HCT116 (cell line): ENCODE measurements around the gene TNFRSF18. TPM values are rescaled to one million over a fixed set of nuclear protein-coding genes. Genes with fewer than 3 reads are reported as not detected.

Experiments
- ATAC-seq: fragments of 200-7000 bp; cut with Tn5 transposase; 2 replicates; pipeline ENCODE4 v1.9.1; 2020; ENCODE audit warnings: mild to moderate bottlenecking, moderate library complexity
- BruUV-seq: library from RNA; stranded (reverse); fragments of 400-500 nt; replicated peaks from 2 replicates; lab custom pipeline; 2021; lab: Mats Ljungman, UMichigan
- CTCF ChIA-PET: fragments of 300-600 bp; sonication (Branson Sonifier 250); formaldehyde crosslinking; loops from one replicate; lab custom pipeline; 2021; ENCODE audit warnings: antibody characterized with exemption; lab: Charles Lee
- POLR2A ChIA-PET: fragments of 300-600, 350-600 bp; sonication (Branson Sonifier 250); formaldehyde crosslinking; loops from one replicate; lab custom pipeline; 2021; ENCODE audit warnings: antibody characterized with exemption; lab: Charles Lee
- RAD21 ChIA-PET, 2 experiments: fragments of 300-600 bp; sonication (Branson Sonifier 250); formaldehyde crosslinking; loops; one replicate each; lab custom pipeline; 2023; ENCODE audit warnings: low total read pairs in 2 of 2; ENCODE audit not compliant: uncharacterized antibody in 2 of 2, unreplicated experiment in 2 of 2, low non-redundant PET in 1 of 2; lab: Charles Lee
- DNase-seq: peaks from one replicate; pipeline ENCODE4 v3.0.0-alpha.2; 2010; ENCODE audit warnings: low read depth, low spot score
- H2AFZ ChIP-seq: fragments of 200-600 bp; shearing (Covaris generic), sonication (generic); 2 replicates; pipeline ENCODE4 v1.6.1; 2017; ENCODE audit warnings: low read depth, mixed run types, mixed read lengths, antibody characterized with exemption, low read length; ENCODE audit not compliant: poor library complexity, severe bottlenecking
- H3K27ac ChIP-seq: 2 replicates; pipeline ENCODE4 v1.5.1; 2012; ENCODE audit warnings: low read depth, low read length
- H3K27me3 ChIP-seq: fragments of 200-600 bp; sonication (generic); 2 replicates; pipeline ENCODE4 v1.6.1; 2016; ENCODE audit warnings: mixed run types, low read length, mixed read lengths; ENCODE audit not compliant: insufficient read depth
- H3K36me3 ChIP-seq, 2 experiments: fragments of 200-500 bp in 1 of 2; fragments of 200-600 bp in 1 of 2; sonication (Bioruptor generic) in 1 of 2; sonication (generic) in 1 of 2; 2 replicates each; pipeline versions ENCODE4 v1.5.1 to v1.6.1; 2014 to 2016; ENCODE audit warnings: low read length in 2 of 2, inconsistent platforms in 1 of 2, mixed read lengths in 1 of 2, mixed run types in 1 of 2; ENCODE audit not compliant: insufficient read depth in 2 of 2, control insufficient read depth in 1 of 2
- H3K4me1 ChIP-seq, 2 experiments: fragments of 200-600 bp in 1 of 2; sonication (generic) in 1 of 2; 2 replicates each; pipeline versions ENCODE4 v1.5.1 to v1.6.1; 2012 to 2017; ENCODE audit warnings: low read length in 2 of 2, inconsistent platforms in 1 of 2, mild to moderate bottlenecking in 1 of 2, mixed read lengths in 1 of 2, mixed run types in 1 of 2, moderate library complexity in 1 of 2; ENCODE audit not compliant: insufficient read depth in 2 of 2, control insufficient read depth in 1 of 2
- H3K4me2 ChIP-seq: fragments of 200-600 bp; sonication (generic); 2 replicates; pipeline ENCODE4 v1.6.1; 2017; ENCODE audit warnings: mixed run types, low read length, mixed read lengths
- H3K4me3 ChIP-seq, 2 experiments: fragments of 200-600 bp in 1 of 2; sonication (generic) in 1 of 2; replicated peaks in 1 of 2; 2 replicates each; pipeline ENCODE4 v1.5.1; 2011 to 2016; ENCODE audit warnings: low read length in 2 of 2, control low read depth in 1 of 2, low read depth in 1 of 2, mild to moderate bottlenecking in 1 of 2, mixed read lengths in 1 of 2, mixed run types in 1 of 2
- H3K79me2 ChIP-seq: fragments of 200-600 bp; sonication (generic); 2 replicates; pipeline ENCODE4 v1.6.1; 2017; ENCODE audit warnings: mild to moderate bottlenecking, mixed run types, low read length, moderate library complexity, mixed read lengths; ENCODE audit not compliant: insufficient read depth
- H3K9ac ChIP-seq: fragments of 200-600 bp; sonication (generic); 2 replicates; pipeline ENCODE4 v1.6.1; 2016; ENCODE audit warnings: low read length, mixed read lengths
- H3K9me2 ChIP-seq: fragments of 200-600 bp; sonication (generic), shearing (Covaris generic); 2 replicates; pipeline ENCODE4 v1.6.1; 2017; ENCODE audit warnings: mixed run types, mild to moderate bottlenecking, moderate library complexity; ENCODE audit not compliant: insufficient read depth
- H3K9me3 ChIP-seq, 2 experiments: fragments of 200-500 bp in 1 of 2; fragments of 200-600 bp in 1 of 2; sonication (Bioruptor generic) in 1 of 2; sonication (generic) in 1 of 2; 2 replicates each; pipeline ENCODE4 v1.6.1; 2014 to 2017; ENCODE audit warnings: low read length in 2 of 2, mixed read lengths in 2 of 2, inconsistent platforms in 1 of 2, low read depth in 1 of 2, mild to moderate bottlenecking in 1 of 2, mixed run types in 1 of 2, moderate library complexity in 1 of 2; ENCODE audit not compliant: control insufficient read depth in 1 of 2, insufficient read depth in 1 of 2
- H4K20me1 ChIP-seq: fragments of 200-600 bp; sonication (generic), shearing (Covaris generic); 2 replicates; pipeline ENCODE4 v1.6.1; 2017; ENCODE audit warnings: mixed run types, mild to moderate bottlenecking, moderate library complexity; ENCODE audit not compliant: insufficient read depth
- CTCF ChIP-seq, 3 experiments: fragments of 200-600 bp in 1 of 3; sonication (generic) in 1 of 3; IDR thresholded peaks in 2 of 3; conservative IDR thresholded peaks in 1 of 3; 2 replicates each; pipeline ENCODE4 v1.5.1; 2012 to 2017; ENCODE audit warnings: low read depth in 2 of 3, low read length in 2 of 3, antibody characterized with exemption in 1 of 3, borderline replicate concordance in 1 of 3, control low read depth in 1 of 3, mild to moderate bottlenecking in 1 of 3, mixed read lengths in 1 of 3, mixed run types in 1 of 3, moderate library complexity in 1 of 3; ENCODE audit not compliant: insufficient read depth in 1 of 3
- EZH2 ChIP-seq: fragments of 200-600 bp; sonication (generic); IDR thresholded peaks from 2 replicates; pipeline ENCODE4 v1.6.1; 2017; ENCODE audit warnings: antibody characterized with exemption, mixed run types
- POLR2AphosphoS5 ChIP-seq: IDR thresholded peaks from 2 replicates; pipeline ENCODE4 v1.6.1; 2011; ENCODE audit warnings: mild to moderate bottlenecking, low read depth, low read length, moderate library complexity
- RAD21 ChIP-seq: IDR thresholded peaks from 2 replicates; pipeline ENCODE4 v1.6.1; 2012; ENCODE audit warnings: low read depth, mild to moderate bottlenecking
- SP1 ChIP-seq: IDR thresholded peaks from 2 replicates; pipeline ENCODE4 v1.6.1; 2012; ENCODE audit warnings: low read depth
- TCF7L2 ChIP-seq: IDR thresholded peaks from 2 replicates; pipeline ENCODE4 v1.7.0; 2011; ENCODE audit warnings: borderline replicate concordance, inconsistent platforms; ENCODE audit not compliant: insufficient read depth, insufficient read length; ENCODE audit errors: extremely low read depth
- ZBTB33 ChIP-seq: IDR thresholded peaks from 2 replicates; pipeline ENCODE4 v1.6.1; 2011; ENCODE audit warnings: mild to moderate bottlenecking, low read length, moderate library complexity; ENCODE audit not compliant: insufficient replicate concordance; ENCODE audit errors: extremely low read depth
- intact Hi-C: fragments of 100-400 bp; cut with micrococcal nuclease; formaldehyde crosslinking; loops from 2 replicates; pipeline ENCODE4 v1.10.0; 2022
- total RNA-seq: library from RNA; stranded (reverse); gene quantifications from one replicate; pipeline ENCODE4 v1.2.1, GENCODE V29; 2021; ENCODE audit not compliant: unreplicated experiment

TNFRSF18 gene
- total RNA-seq, 1 experiment from 2014 or later, result 56.2 TPM

- H3K4me1 ChIP-seq, result peaks cover 3 to 11% of the 10 kb centered on the region in 2 experiments; a peak in 1 of 4 replicates
- no peaks in the 10 kb centered on the region for H3K9me3 ChIP-seq
- no peak overlapping the region for H3K27ac ChIP-seq
- no peak overlapping the region for H2AFZ ChIP-seq
- H4K20me1 ChIP-seq, result no peaks in the 10 kb centered on the region
- peaks cover 83% of the 10 kb centered on the region for H3K79me2 ChIP-seq
- RAD21 ChIA-PET, result no interaction called here
- peaks cover 22 to 30% of the 10 kb centered on the region in 2 experiments for H3K36me3 ChIP-seq
- no TSS peak for BruUV-seq
- H3K4me3 ChIP-seq, result no peak overlapping the region
- TF ChIP-seq SP1 (no peak), TCF7L2 (no peak), CTCF (IDR thresholded peaks at IDR 0.05 in 2 of 3, conservative IDR thresholded peaks at IDR 0.05 in 1 of 3; ENCODE audit: borderline replicate concordance in 1 of 3, insufficient read depth in 1 of 3, low read depth in 2 of 3, low read length in 2 of 3) (no peak), ZBTB33 (no peak), RAD21 (no peak), EZH2 (no peak), POLR2AphosphoS5 (no peak)
- H3K9ac ChIP-seq, result no peak overlapping the region
- H3K9me2 ChIP-seq, result no peaks in the 10 kb centered on the region
- no peaks in the 10 kb centered on the region for H3K27me3 ChIP-seq
- ATAC-seq, result no peak
- intact Hi-C loops, result no loop called here
- POLR2A ChIA-PET, result no interaction called here
- DNase-seq, result no peak
- CTCF ChIA-PET, result no interaction called here
- no peak overlapping the region for H3K4me2 ChIP-seq
Observed at GRCh38 chr1:1226566-1227362, 20.4 kb upstream of the TNFRSF18 start.
